ENCODE measurements around the gene C9orf85.
A peak's percentile ranks its signal among the peaks of the same experiment; 100 is the strongest.

Gene C9orf85

GRCh38 chr9:71984403-71984802, 73.0 kb downstream of the C9orf85 start:
- POLR2A ChIA-PET = no interaction called here
- no peak overlapping the region for H3K4me3 ChIP-seq (ENCODE audit: low read depth, low read length)
- TF ChIP-seq CTCF (IDR thresholded peaks at IDR 0.05; ENCODE audit: insufficient read depth, low read length, missing control alignments) = no peak
- peak; percentile 29 for DNase-seq (ENCODE audit: low read depth, low spot score)
- CTCF ChIA-PET = interaction anchor here (1.8 to 2.5 kb wide), 3 partner anchors 41 to 180 kb away, joined by 7 to 11 read pairs (median 8); no protein-coding TSS in a partner anchor

- H3K4me3 ChIP-seq (ENCODE audit: low read depth, low read length) = no peak overlapping the region
- CTCF ChIA-PET = interaction anchor here (0.8 to 2.5 kb wide), 4 partner anchors 41 to 180 kb away, joined by 4 to 11 read pairs (median 8); no protein-coding TSS in a partner anchor
- POLR2A ChIA-PET = no interaction called here
- TF ChIP-seq CTCF (IDR thresholded peaks at IDR 0.05; ENCODE audit: insufficient read depth, low read length, missing control alignments) = no peak
- no peak for DNase-seq (ENCODE audit: low read depth, low spot score)
Observed at GRCh38 chr9:71984831-71985281, 73.4 kb downstream of the C9orf85 start.

- ChIA-PET POLR2A (interaction anchor here (0.6 kb wide), 1 partner anchor 380 kb away, joined by 3 read pairs; no protein-coding TSS in a partner anchor), CTCF (interaction anchor here (0.6 to 2.5 kb wide), 5 partner anchors 40 to 181 kb away, joined by 4 to 11 read pairs (median 7); no protein-coding TSS in a partner anchor)
- TF ChIP-seq CTCF (IDR thresholded peaks at IDR 0.05; ENCODE audit: insufficient read depth, low read length, missing control alignments) = no peak
- no peak overlapping the region for H3K4me3 ChIP-seq (ENCODE audit: low read depth, low read length)
- no peak for DNase-seq (ENCODE audit: low read depth, low spot score)
Observed at GRCh38 chr9:71985297-71985911, 74.0 kb downstream of the C9orf85 start.

- CTCF ChIA-PET = interaction anchor here (0.9 to 1.2 kb wide), 3 partner anchors 11 to 168 kb away, joined by 3 read pairs; no protein-coding TSS in a partner anchor
Observed at GRCh38 chr9:71986900-71987299, 75.5 kb downstream of the C9orf85 start.

GRCh38 chr9:71987471-71988371, 76.3 kb downstream of the C9orf85 start:
- TF ChIP-seq CTCF (IDR thresholded peaks at IDR 0.05; ENCODE audit: insufficient read depth, low read length, missing control alignments) = no peak
- no peak for DNase-seq (ENCODE audit: low read depth, low spot score)
- POLR2A ChIA-PET = no interaction called here
- CTCF ChIA-PET = interaction anchor here (0.9 to 1.2 kb wide), 3 partner anchors 11 to 169 kb away, joined by 3 read pairs; no protein-coding TSS in a partner anchor
- H3K4me3 ChIP-seq (ENCODE audit: low read depth, low read length) = no peak overlapping the region

More at GRCh38 chr9:71986900-71987299, 75.5 kb downstream of the C9orf85 start:
- H3K4me3 ChIP-seq (ENCODE audit: low read depth, low read length) = no peak overlapping the region
- TF ChIP-seq CTCF (IDR thresholded peaks at IDR 0.05; ENCODE audit: insufficient read depth, low read length, missing control alignments) = no peak
- POLR2A ChIA-PET = no interaction called here
- DNase-seq (ENCODE audit: low read depth, low spot score) = no peak

- POLR2A ChIA-PET = no interaction called here
- CTCF ChIA-PET = interaction anchor here (0.8 to 0.9 kb wide), 2 partner anchors 34 to 173 kb away, joined by 3 read pairs; no protein-coding TSS in a partner anchor
- no peak for DNase-seq (ENCODE audit: low read depth, low spot score)
- no peak overlapping the region for H3K4me3 ChIP-seq (ENCODE audit: low read depth, low read length)
- TF ChIP-seq CTCF (IDR thresholded peaks at IDR 0.05; ENCODE audit: insufficient read depth, low read length, missing control alignments) = no peak
Observed at GRCh38 chr9:71990466-71990865, 79.0 kb downstream of the C9orf85 start.

Measured in AG04449 (cell line).